Neuron (in vitro differentiated cells): ENCODE results near the gene INPP5D.
"Not testable (repeated sequence)": the region's sequence is repeated elsewhere in the genome, so short reads cannot be mapped to it uniquely, and the experiment has no call there.

ENCODE experiments used
- H2AFZ ChIP-seq: one replicate; pipeline ENCODE4 v1.6.1; 2013; ENCODE audit warnings: low read depth, mild to moderate bottlenecking, inconsistent platforms, low read length, moderate library complexity
- H3K27me3 ChIP-seq: one replicate; pipeline ENCODE4 v1.6.1; 2013; ENCODE audit warnings: low read length; ENCODE audit not compliant: insufficient read depth
- H3K36me3 ChIP-seq: one replicate; pipeline ENCODE4 v1.6.1; 2013; ENCODE audit warnings: low read length; ENCODE audit not compliant: insufficient read depth
- H3K4me1 ChIP-seq: one replicate; pipeline ENCODE4 v1.6.1; 2013; ENCODE audit warnings: low read length; ENCODE audit not compliant: insufficient read depth
- H3K4me3 ChIP-seq: 2 replicates; pipeline ENCODE4 v1.5.1; 2013; ENCODE audit warnings: mild to moderate bottlenecking, low read length, moderate library complexity
- H3K9me3 ChIP-seq: one replicate; pipeline ENCODE4 v1.6.1; 2013; ENCODE audit warnings: low read length

INPP5D gene

GRCh38 chr2:233173115-233173514, 113.0 kb downstream of the INPP5D start:
- Histone ChIP-seq H3K36me3 (no peaks in the 10 kb centered on the region), H3K4me3 (no peak overlapping the region), H2AFZ (no peak overlapping the region), H3K9me3 (no peaks in the 10 kb centered on the region), H3K4me1 (no peaks in the 10 kb centered on the region), H3K27me3 (peaks cover 7% of the 10 kb centered on the region)

GRCh38 chr2:233174137-233174536, 114.0 kb downstream of the INPP5D start:
- no peak overlapping the region for H2AFZ ChIP-seq
- no peaks in the 10 kb centered on the region for H3K36me3 ChIP-seq
- H3K4me3 ChIP-seq, result no peak overlapping the region
- H3K27me3 ChIP-seq, result peaks cover 5% of the 10 kb centered on the region
- H3K4me1 ChIP-seq, result no peaks in the 10 kb centered on the region
- no peaks in the 10 kb centered on the region for H3K9me3 ChIP-seq

GRCh38 chr2:233178994-233179847, 119.1 kb downstream of the INPP5D start:
- Histone ChIP-seq H3K27me3 (no peaks in the 10 kb centered on the region), H3K4me3 (no peak overlapping the region), H3K36me3 (no peaks in the 10 kb centered on the region)

GRCh38 chr2:233179848-233180366, 119.8 kb downstream of the INPP5D start:
- no peaks in the 10 kb centered on the region for H3K36me3 ChIP-seq
- H3K27me3 ChIP-seq, result no peaks in the 10 kb centered on the region
- H3K4me1 ChIP-seq, result peaks cover 3% of the 10 kb centered on the region
- peaks cover 2% of the 10 kb centered on the region for H3K9me3 ChIP-seq
- no peak overlapping the region for H2AFZ ChIP-seq
- no peak overlapping the region for H3K4me3 ChIP-seq

More at GRCh38 chr2:233178994-233179847, 119.1 kb downstream of the INPP5D start:
- no peak overlapping the region for H2AFZ ChIP-seq
- H3K9me3 ChIP-seq, result peaks cover 2% of the 10 kb centered on the region
- H3K4me1 ChIP-seq, result no peaks in the 10 kb centered on the region

- Histone ChIP-seq H2AFZ (no peak overlapping the region), H3K36me3 (no peaks in the 10 kb centered on the region), H3K4me3 (no peak overlapping the region), H3K27me3 (no peaks in the 10 kb centered on the region), H3K9me3 (peaks cover 2% of the 10 kb centered on the region), H3K4me1 (peaks cover 17% of the 10 kb centered on the region)
Observed at GRCh38 chr2:233183869-233184418, 123.8 kb downstream of the INPP5D start.

GRCh38 chr2:233184669-233185068, 124.5 kb downstream of the INPP5D start:
- H3K4me3 ChIP-seq, result no peak overlapping the region
- no peak overlapping the region for H2AFZ ChIP-seq
- H3K36me3 ChIP-seq, result no peaks in the 10 kb centered on the region
- no peaks in the 10 kb centered on the region for H3K27me3 ChIP-seq
- peaks cover 17% of the 10 kb centered on the region for H3K4me1 ChIP-seq
- peaks cover 2% of the 10 kb centered on the region for H3K9me3 ChIP-seq

GRCh38 chr2:233185330-233185729, 125.2 kb downstream of the INPP5D start:
- Histone ChIP-seq H3K4me1 (peaks cover 17% of the 10 kb centered on the region), H2AFZ (no peak overlapping the region)

GRCh38 chr2:233185963-233186362, 125.8 kb downstream of the INPP5D start:
- H3K27me3 ChIP-seq, result no peaks in the 10 kb centered on the region
- peaks cover 17% of the 10 kb centered on the region for H3K4me1 ChIP-seq
- H2AFZ ChIP-seq, result no peak overlapping the region
- H3K9me3 ChIP-seq, result no peaks in the 10 kb centered on the region
- H3K36me3 ChIP-seq, result no peaks in the 10 kb centered on the region
- no peak overlapping the region for H3K4me3 ChIP-seq

More at GRCh38 chr2:233185330-233185729, 125.2 kb downstream of the INPP5D start:
- no peaks in the 10 kb centered on the region for H3K9me3 ChIP-seq
- no peaks in the 10 kb centered on the region for H3K27me3 ChIP-seq
- H3K36me3 ChIP-seq, result no peaks in the 10 kb centered on the region
- H3K4me3 ChIP-seq, result no peak overlapping the region

- H3K4me1 ChIP-seq, result peaks cover 17% of the 10 kb centered on the region
- no peaks in the 10 kb centered on the region for H3K36me3 ChIP-seq
- no peaks in the 10 kb centered on the region for H3K9me3 ChIP-seq
- H3K4me3 ChIP-seq, result no peak overlapping the region
- H3K27me3 ChIP-seq, result no peaks in the 10 kb centered on the region
- H2AFZ ChIP-seq, result no peak overlapping the region
Observed at GRCh38 chr2:233186851-233187250, 126.7 kb downstream of the INPP5D start.

- Histone ChIP-seq H3K27me3 (no peaks in the 10 kb centered on the region), H3K4me1 (peaks cover 17% of the 10 kb centered on the region), H3K36me3 (no peaks in the 10 kb centered on the region), H3K9me3 (no peaks in the 10 kb centered on the region), H3K4me3 (no peak overlapping the region), H2AFZ (no peak overlapping the region)
Observed at GRCh38 chr2:233189025-233189424, 128.9 kb downstream of the INPP5D start.

- not testable (repeated sequence) for H3K27me3 ChIP-seq, H2AFZ ChIP-seq, H3K4me1 ChIP-seq, H3K9me3 ChIP-seq, H3K4me3 ChIP-seq, H3K36me3 ChIP-seq
Observed at GRCh38 chr2:233191016-233191415, 130.9 kb downstream of the INPP5D start.

GRCh38 chr2:233193738-233194137, 133.6 kb downstream of the INPP5D start:
- Histone ChIP-seq H2AFZ (no peak overlapping the region), H3K9me3 (no peaks in the 10 kb centered on the region), H3K4me3 (no peak overlapping the region), H3K4me1 (no peaks in the 10 kb centered on the region), H3K27me3 (no peaks in the 10 kb centered on the region), H3K36me3 (no peaks in the 10 kb centered on the region)

- no peak overlapping the region for H2AFZ ChIP-seq
- H3K4me1 ChIP-seq, result no peaks in the 10 kb centered on the region
- no peaks in the 10 kb centered on the region for H3K36me3 ChIP-seq
- H3K9me3 ChIP-seq, result no peaks in the 10 kb centered on the region
- no peak overlapping the region for H3K4me3 ChIP-seq
- H3K27me3 ChIP-seq, result no peaks in the 10 kb centered on the region
Observed at GRCh38 chr2:233195027-233195426, 134.9 kb downstream of the INPP5D start.
